ENCODE results near the gene FBXO33.

DNA sequence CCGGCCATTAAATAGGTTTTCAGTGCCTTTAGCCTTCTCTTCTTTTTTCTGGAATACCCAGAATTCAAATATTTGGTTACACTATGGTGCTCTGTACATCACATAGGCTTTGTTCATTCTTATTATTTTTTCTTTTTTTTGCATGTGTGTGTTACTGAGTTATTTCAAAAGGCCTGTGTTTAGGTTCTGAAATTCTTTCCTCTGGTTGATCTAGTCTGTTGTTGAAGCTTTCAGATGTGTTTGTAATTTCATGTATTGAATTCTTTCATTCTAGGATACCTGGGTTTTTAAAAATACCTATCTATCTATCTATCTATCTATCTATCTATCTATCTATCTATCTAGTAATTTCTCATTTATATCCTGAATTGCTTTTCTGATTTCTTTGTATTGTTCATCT, 66.9 kb downstream of the FBXO33 start:
- no peak for TF ChIP-seq CTCF (IDR thresholded peaks at IDR 0.05; ENCODE audit: low read length)
- no peak for TF ChIP-seq EZH2 (optimal IDR thresholded peaks at IDR 0.05; ENCODE audit: low read depth, low read length)

Measured in MM.1S (cell line).